MCF 10A (cell line): ENCODE data around the gene SH3BP2. TPM values are rescaled to one million over a fixed set of nuclear protein-coding genes. Genes with fewer than 3 reads are reported as not detected.

Experiments used
- BruUV-seq: library from RNA; stranded (reverse); fragments of 400-500 nt; replicated peaks from 2 replicates; lab custom pipeline; 2021; lab: Mats Ljungman, UMichigan
- CTCF ChIA-PET: fragments of 300-600 bp; sonication (Branson Sonifier 250); formaldehyde crosslinking; extraction: SDS; loops from one replicate; lab custom pipeline; 2021; ENCODE audit warnings: antibody characterized with exemption, inconsistent platforms; lab: Yijun Ruan, JAX
- POLR2A ChIA-PET: fragments of 300-600, 350-650 bp; sonication (Branson Sonifier 250); formaldehyde crosslinking; extraction: SDS; loops from one replicate; lab custom pipeline; 2020; ENCODE audit warnings: antibody characterized with exemption, inconsistent platforms; lab: Yijun Ruan, JAX
- DNase-seq: peaks from one replicate; pipeline ENCODE4 v3.0.0-alpha.2; 2018; ENCODE audit not compliant: unreplicated experiment
- H3K27ac Mint-ChIP-seq: one replicate; pipeline ENCODE4 v1.8.0; 2022; ENCODE audit warnings: mild to moderate bottlenecking, low read depth, mixed read lengths; ENCODE audit not compliant: unreplicated experiment
- H3K27me3 Mint-ChIP-seq: one replicate; pipeline ENCODE4 v1.8.0; 2022; ENCODE audit warnings: mixed read lengths; ENCODE audit not compliant: insufficient read depth, unreplicated experiment
- H3K36me3 Mint-ChIP-seq: one replicate; pipeline ENCODE4 v1.8.0; 2022; ENCODE audit warnings: mild to moderate bottlenecking, moderate library complexity, mixed read lengths; ENCODE audit not compliant: insufficient read depth, unreplicated experiment
- H3K4me1 Mint-ChIP-seq: one replicate; pipeline ENCODE4 v1.8.0; 2022; ENCODE audit warnings: mixed read lengths; ENCODE audit not compliant: insufficient read depth, unreplicated experiment
- H3K4me3 Mint-ChIP-seq: one replicate; pipeline ENCODE4 v1.8.0; 2022; ENCODE audit warnings: mild to moderate bottlenecking, moderate library complexity, mixed read lengths; ENCODE audit not compliant: unreplicated experiment
- H3K9me3 Mint-ChIP-seq: one replicate; pipeline ENCODE4 v1.8.0; 2022; ENCODE audit warnings: mixed read lengths; ENCODE audit not compliant: unreplicated experiment
- CTCF ChIP-seq: fragments of 200-600 bp; IDR thresholded peaks from one replicate; pipeline ENCODE4 v1.8.0; 2022; ENCODE audit warnings: antibody characterized with exemption, mild to moderate bottlenecking; ENCODE audit not compliant: unreplicated experiment
- intact Hi-C: fragments of 100-400 bp; cut with micrococcal nuclease; formaldehyde crosslinking; loops from 2 replicates; pipeline ENCODE4 v1.14.1; 2022
- total RNA-seq: library from RNA; stranded (reverse); gene quantifications from 2 replicates; pipeline ENCODE4 v1.2.3, GENCODE V29; 2022

Gene SH3BP2
- total RNA-seq, 1 experiment from 2014 or later, result 57.9 TPM

GRCh38 chr4:2783790-2784189 lies 9.1 kb upstream of the SH3BP2 start:
- H3K4me3 Mint-ChIP-seq, result no peak overlapping the region
- H3K27ac Mint-ChIP-seq, result no peak overlapping the region
- POLR2A ChIA-PET, result interaction anchor here (0.7 to 1.5 kb wide), 2 partner anchors 13 to 23 kb away, joined by 3 to 4 read pairs; no protein-coding TSS in a partner anchor
- H3K27me3 Mint-ChIP-seq, result peaks cover 21% of the 10 kb centered on the region
- no peaks in the 10 kb centered on the region for H3K9me3 Mint-ChIP-seq
- no TSS peak for BruUV-seq
- H3K4me1 Mint-ChIP-seq, result no peaks in the 10 kb centered on the region
- intact Hi-C loops, result no loop called here
- CTCF ChIA-PET, result interaction anchor here (0.7 to 1.5 kb wide), 3 partner anchors 8 to 23 kb away, joined by 3 read pairs; no protein-coding TSS in a partner anchor
- H3K36me3 Mint-ChIP-seq, result no peaks in the 10 kb centered on the region
- no peak for DNase-seq
- TF ChIP-seq CTCF, result no peak

GRCh38 chr4:2785613-2786012 lies 7.3 kb upstream of the SH3BP2 start:
- TF ChIP-seq CTCF, result no peak
- ChIA-PET CTCF (interaction anchor here (0.6 to 1.3 kb wide), 3 partner anchors 20 to 247 kb away, joined by 3 read pairs; no protein-coding TSS in a partner anchor), POLR2A (interaction anchor here (0.5 kb wide), 1 partner anchor 11 kb away, joined by 3 read pairs; no protein-coding TSS in a partner anchor)
- H3K27ac Mint-ChIP-seq, result no peak overlapping the region
- DNase-seq, result no peak
- H3K4me3 Mint-ChIP-seq, result no peak overlapping the region
- no TSS peak for BruUV-seq
- no peaks in the 10 kb centered on the region for H3K4me1 Mint-ChIP-seq
- no peaks in the 10 kb centered on the region for H3K36me3 Mint-ChIP-seq
- no peaks in the 10 kb centered on the region for H3K9me3 Mint-ChIP-seq
- H3K27me3 Mint-ChIP-seq, result peaks cover 21% of the 10 kb centered on the region
- intact Hi-C loops, result no loop called here

- intact Hi-C loops, result no loop called here
- H3K27me3 Mint-ChIP-seq, result peaks cover 21% of the 10 kb centered on the region
- no peaks in the 10 kb centered on the region for H3K36me3 Mint-ChIP-seq
- BruUV-seq, result no TSS peak
- POLR2A ChIA-PET, result interaction anchor here (0.5 to 0.6 kb wide), 2 partner anchors 11 to 32 kb away, joined by 3 to 5 read pairs; no protein-coding TSS in a partner anchor
- no peaks in the 10 kb centered on the region for H3K9me3 Mint-ChIP-seq
- CTCF ChIA-PET, result interaction anchor here (1.3 kb wide), 1 partner anchor 22 kb away, joined by 3 read pairs; no protein-coding TSS in a partner anchor
- TF ChIP-seq CTCF, result no peak
- no peak for DNase-seq
- H3K27ac Mint-ChIP-seq, result no peak overlapping the region
- H3K4me3 Mint-ChIP-seq, result no peak overlapping the region
- no peaks in the 10 kb centered on the region for H3K4me1 Mint-ChIP-seq
Measured at GRCh38 chr4:2786152-2786671, 6.7 kb upstream of the SH3BP2 start.

- Mint-ChIP-seq H3K27ac (no peak overlapping the region), H3K9me3 (no peaks in the 10 kb centered on the region), H3K4me1 (no peaks in the 10 kb centered on the region), H3K27me3 (peaks cover 21% of the 10 kb centered on the region), H3K36me3 (no peaks in the 10 kb centered on the region), H3K4me3 (no peak overlapping the region)
- CTCF ChIA-PET, result no interaction called here
- TF ChIP-seq CTCF, result no peak
- intact Hi-C loops, result no loop called here
- BruUV-seq, result no TSS peak
- POLR2A ChIA-PET, result no interaction called here
- DNase-seq, result no peak
Measured at GRCh38 chr4:2786794-2787229, 6.1 kb upstream of the SH3BP2 start.
